Neuron (in vitro differentiated cells): ENCODE measurements around the gene UNC79.

Source experiments
- H2AFZ ChIP-seq: one replicate; pipeline ENCODE4 v1.6.1; 2013; ENCODE audit warnings: low read depth, mild to moderate bottlenecking, inconsistent platforms, low read length, moderate library complexity
- H3K27me3 ChIP-seq: one replicate; pipeline ENCODE4 v1.6.1; 2013; ENCODE audit warnings: low read length; ENCODE audit not compliant: insufficient read depth
- H3K36me3 ChIP-seq: one replicate; pipeline ENCODE4 v1.6.1; 2013; ENCODE audit warnings: low read length; ENCODE audit not compliant: insufficient read depth
- H3K4me1 ChIP-seq: one replicate; pipeline ENCODE4 v1.6.1; 2013; ENCODE audit warnings: low read length; ENCODE audit not compliant: insufficient read depth
- H3K4me3 ChIP-seq: 2 replicates; pipeline ENCODE4 v1.5.1; 2013; ENCODE audit warnings: mild to moderate bottlenecking, low read length, moderate library complexity
- H3K9me3 ChIP-seq: one replicate; pipeline ENCODE4 v1.6.1; 2013; ENCODE audit warnings: low read length

The UNC79 gene

GRCh38 chr14:93751946-93752655 lies 321.4 kb downstream of the UNC79 start:
- H2AFZ ChIP-seq, result no peak overlapping the region
- no peaks in the 10 kb centered on the region for H3K36me3 ChIP-seq
- H3K4me3 ChIP-seq, result no peak overlapping the region
- no peaks in the 10 kb centered on the region for H3K9me3 ChIP-seq
- no peaks in the 10 kb centered on the region for H3K27me3 ChIP-seq
- H3K4me1 ChIP-seq, result no peaks in the 10 kb centered on the region

- no peak overlapping the region for H2AFZ ChIP-seq
- no peak overlapping the region for H3K4me3 ChIP-seq
- no peaks in the 10 kb centered on the region for H3K36me3 ChIP-seq
- H3K27me3 ChIP-seq, result no peaks in the 10 kb centered on the region
- no peaks in the 10 kb centered on the region for H3K4me1 ChIP-seq
- H3K9me3 ChIP-seq, result no peaks in the 10 kb centered on the region
Measured at GRCh38 chr14:93752980-93753561, 322.3 kb downstream of the UNC79 start.

- H2AFZ ChIP-seq, result no peak overlapping the region
- H3K4me3 ChIP-seq, result no peak overlapping the region
- H3K9me3 ChIP-seq, result no peaks in the 10 kb centered on the region
- H3K27me3 ChIP-seq, result no peaks in the 10 kb centered on the region
- H3K4me1 ChIP-seq, result no peaks in the 10 kb centered on the region
- H3K36me3 ChIP-seq, result no peaks in the 10 kb centered on the region
Measured at GRCh38 chr14:93753647-93754046, 322.9 kb downstream of the UNC79 start.

GRCh38 chr14:93757206-93757605 lies 326.5 kb downstream of the UNC79 start:
- Histone ChIP-seq H3K9me3 (no peaks in the 10 kb centered on the region), H3K4me1 (peaks cover 3% of the 10 kb centered on the region), H2AFZ (no peak overlapping the region), H3K27me3 (no peaks in the 10 kb centered on the region), H3K4me3 (no peak overlapping the region), H3K36me3 (no peaks in the 10 kb centered on the region)
